K562 (cell line): ENCODE results near the gene PTPN20. TPM values are rescaled to one million over a fixed set of nuclear protein-coding genes. Genes with fewer than 3 reads are reported as not detected.

Experiments
- ATAC-seq: fragments of 200-7000 bp; cut with Tn5 transposase; 3 replicates; pipeline ENCODE4 v1.9.1; 2020; ENCODE audit warnings: moderate library complexity
- BruUV-seq: library from RNA; stranded (reverse); fragments of 400-500 nt; replicated peaks from 2 replicates; lab custom pipeline; 2021; lab: Mats Ljungman, UMichigan
- CTCF ChIA-PET: fragments of 300-600 bp; formaldehyde crosslinking; extraction: SDS; loops from one replicate; lab custom pipeline; 2021; ENCODE audit warnings: low intra/inter-chr PET ratio; lab: Yijun Ruan, JAX
- POLR2A ChIA-PET: fragments of 300-600, 350-650 bp; sonication (Branson Sonifier 250); formaldehyde crosslinking; extraction: SDS; loops from one replicate; lab custom pipeline; 2021; ENCODE audit warnings: antibody characterized with exemption, inconsistent platforms; lab: Yijun Ruan, JAX
- DNase-seq, 4 experiments: peaks; one replicate each; pipeline versions ENCODE4 v3.0.0 to v3.0.0-alpha.2; 2011 to 2018; ENCODE audit warnings: low spot score in 3 of 4, mixed read lengths in 3 of 4; ENCODE audit errors: extremely low read depth in 1 of 4
- FAIRE-seq: peaks from 2 replicates; lab custom pipeline; 2011; peaks lifted over from hg19 to GRCh38; lab: Jason Lieb, UNC
- H2AFZ ChIP-seq: 2 replicates; pipeline ENCODE4 v1.6.0; 2011; ENCODE audit warnings: low read depth, low read length, control low read depth, inconsistent platforms
- H3K27ac ChIP-seq: fragments of 200-600 bp; 3 replicates; pipeline ENCODE4 v1.8.0; 2011; ENCODE audit warnings: low read depth, mild to moderate bottlenecking, control low read depth, inconsistent platforms, low read length, moderate library complexity, mixed read lengths; ENCODE audit errors: extremely low read depth
- H3K27me3 ChIP-seq, 2 experiments: fragments of 300-600 bp in 1 of 2; 2 replicates in 1 of 2; 3 replicates in 1 of 2; pipeline versions ENCODE4 v1.6.0 to v1.8.0; 2011; ENCODE audit warnings: inconsistent platforms in 2 of 2, low read length in 2 of 2, mild to moderate bottlenecking in 1 of 2, mixed read lengths in 1 of 2, moderate library complexity in 1 of 2; ENCODE audit not compliant: control insufficient read depth in 2 of 2, insufficient read depth in 2 of 2
- H3K36me3 ChIP-seq: fragments of 300-600 bp; 3 replicates; pipeline ENCODE4 v1.8.0; 2011; ENCODE audit warnings: mild to moderate bottlenecking, low read length, inconsistent platforms; ENCODE audit not compliant: control insufficient read depth, insufficient read depth
- H3K4me1 ChIP-seq, 2 experiments: fragments of 200-600 bp in 1 of 2; replicated peaks in 1 of 2; 2 replicates in 1 of 2; 3 replicates in 1 of 2; pipeline versions ENCODE4 v1.5.1 to v1.8.0; 2011; ENCODE audit warnings: inconsistent platforms in 2 of 2, low read length in 2 of 2, mild to moderate bottlenecking in 1 of 2, mixed read lengths in 1 of 2, moderate library complexity in 1 of 2; ENCODE audit not compliant: control insufficient read depth in 2 of 2, insufficient read depth in 2 of 2
- H3K4me2 ChIP-seq: 2 replicates; pipeline ENCODE4 v1.6.1; 2011; ENCODE audit warnings: low read length, control low read depth, inconsistent platforms, mixed read lengths; ENCODE audit not compliant: insufficient read depth
- H3K4me3 ChIP-seq: fragments of 200-600 bp; sonication (generic), shearing (Covaris generic); 2 replicates; pipeline ENCODE4 v1.5.1; 2016; ENCODE audit warnings: control low read depth, inconsistent platforms
- H3K79me2 ChIP-seq: fragments of 200-600 bp; 3 replicates; pipeline ENCODE4 v1.8.0; 2011; ENCODE audit warnings: low read length, inconsistent platforms; ENCODE audit not compliant: control insufficient read depth, insufficient read depth
- H3K9ac ChIP-seq, 2 experiments: 2 replicates each; pipeline versions ENCODE4 v1.6.0 to v1.6.1; 2011; ENCODE audit warnings: low read depth in 2 of 2, low read length in 2 of 2, control low read depth in 1 of 2, inconsistent platforms in 1 of 2, mild to moderate bottlenecking in 1 of 2, mixed read lengths in 1 of 2; ENCODE audit not compliant: insufficient read depth in 1 of 2
- H3K9me1 ChIP-seq: one replicate; pipeline ENCODE4 v1.6.0; 2011; ENCODE audit warnings: inconsistent platforms, mild to moderate bottlenecking, low read length, moderate library complexity; ENCODE audit not compliant: control insufficient read depth, insufficient read depth
- H3K9me3 ChIP-seq: replicated peaks from 2 replicates; pipeline ENCODE4 v1.5.1; 2011; ENCODE audit warnings: low read depth, low read length, inconsistent platforms; ENCODE audit not compliant: control insufficient read depth, insufficient read depth
- H4K20me1 ChIP-seq: replicated peaks from 2 replicates; pipeline ENCODE4 v1.6.1; 2011; ENCODE audit warnings: low read length, inconsistent platforms, mixed read lengths; ENCODE audit not compliant: control insufficient read depth, insufficient read depth
- SPI1 ChIP-seq: IDR thresholded peaks from 2 replicates; pipeline ENCODE4 v1.6.1; 2011; ENCODE audit warnings: low read depth, low read length, control low read depth, borderline replicate concordance
- ZNF584 ChIP-seq: fragments of 200-800 bp; sonication (Bioruptor generic); IDR thresholded peaks from 2 replicates; pipeline ENCODE4 v1.6.1; 2016; ENCODE audit warnings: low read depth, mild to moderate bottlenecking, missing genetic modification characterization, missing compliant biosample characterization
- ZNF77 ChIP-seq: fragments of 250-450 bp; sonication (Bioruptor Pico); IDR thresholded peaks from 2 replicates; pipeline ENCODE4 v1.5.0; 2020
- WGBS: fragments of 100-300 bp; shearing (Covaris generic); methylation state at CpG from one replicate; pipeline ENCODE4 v1.1.6; 2016; ENCODE audit warnings: low coverage, mixed read lengths; ENCODE audit not compliant: insufficient coverage; ENCODE audit errors: missing lambda C conversion rate; 5-methylcytosine and 5-hydroxymethylcytosine counted together
- in situ Hi-C: fragments of 300-500 bp; cut with MboI; formaldehyde crosslinking; loops from 4 replicates; pipeline ENCODE4 v1.15.0; 2018; ENCODE audit warnings: inconsistent platforms, mixed read lengths
- intact Hi-C: fragments of 100-400 bp; cut with micrococcal nuclease; formaldehyde crosslinking; loops from 2 replicates; pipeline ENCODE4 v1.14.2; 2022
- polyA plus RNA-seq, 8 experiments: library from polyadenylated mRNA; depleted of rRNA in 4 of 8; stranded (reverse) in 5 of 8; unstranded in 3 of 8; fragments of >200 nt; fragmentation: Nextera tagmentation in 2 of 8; fragmentation: Illumina TruSeq in 1 of 8; extraction: Ambion mirVana in 2 of 8; extraction: Trizol in 1 of 8; gene quantifications; 2 replicates each; pipeline versions ENCODE4 v1.2.1 to v1.2.3, GENCODE V29; 2011 to 2014; ENCODE audit warnings: inconsistent platforms in 1 of 8, missing spikeins in 1 of 8
- total RNA-seq, 7 experiments: library from RNA; depleted of rRNA in 6 of 7; stranded (reverse); fragments of >200 nt in 6 of 7; fragmentation: Illumina TruSeq in 2 of 7; extraction: Trizol in 2 of 7; gene quantifications; 2 replicates each; pipeline versions ENCODE4 v1.2.1 to v1.2.3, GENCODE V29; 2011 to 2021; ENCODE audit warnings: low replicate concordance in 1 of 7
- TF ChIP-seq, protein P1 (sequence below): IDR thresholded peaks from 2 replicates; pipeline ENCODE4 v1.6.1; 2011; ENCODE audit warnings: borderline replicate concordance, low read depth, mild to moderate bottlenecking, moderate library complexity, low read length; ENCODE audit not compliant: insufficient read depth, poor library complexity, severe bottlenecking
- TF ChIP-seq, protein P2 (sequence below), 3 experiments: IDR thresholded peaks in 2 of 3; conservative IDR thresholded peaks in 1 of 3; 2 replicates each; pipeline ENCODE4 v1.5.1; 2011 to 2012; ENCODE audit warnings: low read length in 3 of 3, mild to moderate bottlenecking in 3 of 3, control low read depth in 2 of 3, improper control_type of control experiment in 1 of 3, inconsistent platforms in 1 of 3, low read depth in 1 of 3, mixed read lengths in 1 of 3, moderate library complexity in 1 of 3; ENCODE audit not compliant: insufficient read depth in 2 of 3

PTPN20 gene
- total and polyA plus RNA-seq, 9 of the 15 experiments (the other 6 are each of a cell fraction or from before 2014, with no cell fraction given): 0.03 to 0.18 (median 0.10) TPM; not detected in 6

GRCh38 chr10:47012214-47012613, 101.0 kb downstream of the PTPN20 start (continued):
- TF ChIP-seq ZNF77: no peak
- no peak for TF ChIP-seq ZNF584 (CRISPR knock-in tag)
- TF ChIP-seq, all 486 proteins: peak for 0

GRCh38 chr10:47013507-47014154, 102.4 kb downstream of the PTPN20 start:
- Histone ChIP-seq H3K9me3 (no peaks in the 10 kb centered on the region), H3K4me1 (no peaks in the 10 kb centered on the region), H2AFZ (no peak overlapping the region), H3K36me3 (no peaks in the 10 kb centered on the region), H4K20me1 (no peaks in the 10 kb centered on the region), H3K79me2 (no peaks in the 10 kb centered on the region), H3K9ac (peak overlapping the region in 1 of 2 experiments; percentile 18; a peak in 1 of 4 replicates), H3K27ac (no peak overlapping the region), H3K4me2 (no peak overlapping the region), H3K9me1 (no peaks in the 10 kb centered on the region), H3K4me3 (no peak overlapping the region), H3K27me3 (peaks cover 0 to 22% of the 10 kb centered on the region in 2 experiments; a peak in 2 of 5 replicates)
- TF ChIP-seq, protein P1, sequence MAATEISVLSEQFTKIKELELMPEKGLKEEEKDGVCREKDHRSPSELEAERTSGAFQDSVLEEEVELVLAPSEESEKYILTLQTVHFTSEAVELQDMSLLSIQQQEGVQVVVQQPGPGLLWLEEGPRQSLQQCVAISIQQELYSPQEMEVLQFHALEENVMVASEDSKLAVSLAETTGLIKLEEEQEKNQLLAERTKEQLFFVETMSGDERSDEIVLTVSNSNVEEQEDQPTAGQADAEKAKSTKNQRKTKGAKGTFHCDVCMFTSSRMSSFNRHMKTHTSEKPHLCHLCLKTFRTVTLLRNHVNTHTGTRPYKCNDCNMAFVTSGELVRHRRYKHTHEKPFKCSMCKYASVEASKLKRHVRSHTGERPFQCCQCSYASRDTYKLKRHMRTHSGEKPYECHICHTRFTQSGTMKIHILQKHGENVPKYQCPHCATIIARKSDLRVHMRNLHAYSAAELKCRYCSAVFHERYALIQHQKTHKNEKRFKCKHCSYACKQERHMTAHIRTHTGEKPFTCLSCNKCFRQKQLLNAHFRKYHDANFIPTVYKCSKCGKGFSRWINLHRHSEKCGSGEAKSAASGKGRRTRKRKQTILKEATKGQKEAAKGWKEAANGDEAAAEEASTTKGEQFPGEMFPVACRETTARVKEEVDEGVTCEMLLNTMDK: peak; percentile 88
- no peak for TF ChIP-seq SPI1
- TF ChIP-seq, protein P2, sequence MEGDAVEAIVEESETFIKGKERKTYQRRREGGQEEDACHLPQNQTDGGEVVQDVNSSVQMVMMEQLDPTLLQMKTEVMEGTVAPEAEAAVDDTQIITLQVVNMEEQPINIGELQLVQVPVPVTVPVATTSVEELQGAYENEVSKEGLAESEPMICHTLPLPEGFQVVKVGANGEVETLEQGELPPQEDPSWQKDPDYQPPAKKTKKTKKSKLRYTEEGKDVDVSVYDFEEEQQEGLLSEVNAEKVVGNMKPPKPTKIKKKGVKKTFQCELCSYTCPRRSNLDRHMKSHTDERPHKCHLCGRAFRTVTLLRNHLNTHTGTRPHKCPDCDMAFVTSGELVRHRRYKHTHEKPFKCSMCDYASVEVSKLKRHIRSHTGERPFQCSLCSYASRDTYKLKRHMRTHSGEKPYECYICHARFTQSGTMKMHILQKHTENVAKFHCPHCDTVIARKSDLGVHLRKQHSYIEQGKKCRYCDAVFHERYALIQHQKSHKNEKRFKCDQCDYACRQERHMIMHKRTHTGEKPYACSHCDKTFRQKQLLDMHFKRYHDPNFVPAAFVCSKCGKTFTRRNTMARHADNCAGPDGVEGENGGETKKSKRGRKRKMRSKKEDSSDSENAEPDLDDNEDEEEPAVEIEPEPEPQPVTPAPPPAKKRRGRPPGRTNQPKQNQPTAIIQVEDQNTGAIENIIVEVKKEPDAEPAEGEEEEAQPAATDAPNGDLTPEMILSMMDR (IDR thresholded peaks at IDR 0.05 in 2 of 3, conservative IDR thresholded peaks at IDR 0.05 in 1 of 3; ENCODE audit: insufficient read depth in 2 of 3, low read depth in 1 of 3, low read length in 3 of 3): peak in 2 of 3 experiments; percentile 28 to 29; a peak in 4 of 6 replicates
- intact Hi-C loops: no loop called here
- DNase-seq: peak in 1 of 4 experiments; percentile 8
- ChIA-PET CTCF (no interaction called here), POLR2A (interaction anchor here (0.9 kb wide), 1 partner anchor 19 kb away, joined by 3 read pairs; no protein-coding TSS in a partner anchor)
- ATAC-seq: peak; percentile 86
- WGBS: 1% methylated on average over 14 of the region's 14 CpGs
- no TSS peak for BruUV-seq
- in situ Hi-C loops: no loop called here
- no peak for FAIRE-seq
